ENCODE data around the gene PTGFR.

Gene PTGFR

DNA sequence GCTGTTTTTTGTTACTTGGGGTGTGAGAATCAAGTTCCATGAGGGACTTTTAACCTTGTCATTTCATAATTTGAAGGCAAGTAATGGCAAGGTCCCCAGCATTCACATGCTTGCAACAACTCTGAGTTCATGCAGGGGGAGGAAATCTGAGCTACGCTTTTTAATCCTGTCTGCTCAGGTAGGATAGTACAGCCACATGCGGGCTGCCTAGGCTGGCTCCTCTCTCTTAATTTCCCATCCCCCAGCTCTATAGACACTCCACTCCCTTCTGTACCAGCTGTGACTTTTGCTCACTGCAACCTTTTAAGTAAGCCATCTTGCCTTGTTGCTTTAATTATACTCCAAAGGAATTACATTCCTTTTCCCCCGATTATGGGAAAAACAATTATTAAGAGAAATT, 30.1 kb downstream of the PTGFR start:
- no peak for DNase-seq

DNA sequence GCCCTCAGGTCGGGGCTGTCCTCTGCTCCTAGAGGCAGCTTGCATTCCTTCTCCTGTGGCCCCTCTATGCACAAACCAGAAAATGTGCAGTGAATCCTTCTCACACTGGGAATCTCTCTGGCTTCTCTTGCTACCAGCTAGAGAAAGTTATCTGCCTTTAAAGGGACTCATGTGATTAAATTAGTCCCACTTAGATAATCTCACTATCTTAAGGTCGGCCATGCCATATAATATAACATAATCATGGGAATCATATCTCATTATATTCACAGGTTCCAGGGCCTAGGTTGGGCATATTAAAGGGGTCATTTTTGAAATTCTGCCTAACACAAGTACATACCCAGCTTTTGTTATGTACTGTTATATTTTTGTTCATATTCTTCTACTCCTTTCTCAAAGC, 31.4 kb downstream of the PTGFR start:
- DNase-seq: no peak

GRCh38 chr1:78526496-78526895, 35.7 kb downstream of the PTGFR start:
- no peak for DNase-seq

DNA sequence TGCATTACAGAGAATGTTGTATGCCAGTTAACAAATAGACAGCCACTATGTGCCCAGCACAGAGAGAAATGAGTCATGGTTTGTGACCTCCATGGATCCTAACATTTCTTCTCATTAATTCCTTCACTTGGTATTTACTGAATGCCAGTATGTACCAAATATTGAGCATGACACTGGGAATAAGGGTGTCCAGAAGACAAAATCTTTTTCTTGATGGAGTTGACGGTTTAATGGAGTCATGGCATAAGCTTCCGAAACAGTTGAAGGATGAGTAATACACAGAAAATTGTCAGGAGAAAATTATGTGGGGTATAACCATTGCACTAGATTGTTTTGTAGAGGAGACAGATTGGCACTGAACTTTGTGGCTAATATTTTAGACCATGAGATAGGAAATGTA, 36.9 kb downstream of the PTGFR start:
- no peak for DNase-seq

DNA sequence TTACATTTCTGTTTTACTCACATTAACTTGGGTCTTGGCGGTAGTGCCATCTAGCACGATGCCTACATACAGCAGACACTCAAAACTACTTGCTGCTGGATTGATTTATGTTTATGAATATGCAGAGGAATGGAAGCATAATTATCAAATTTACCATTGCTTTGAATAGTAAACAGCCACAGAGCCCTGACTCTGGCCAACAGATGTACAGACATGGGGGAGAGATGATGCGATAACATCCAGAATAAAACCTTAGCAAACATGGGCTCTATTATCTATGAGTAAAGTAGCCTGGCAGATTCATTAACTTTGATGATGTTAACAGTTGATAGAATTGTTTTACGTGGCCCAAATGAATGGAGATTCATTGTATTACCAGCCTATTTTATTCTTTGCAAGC, 42.8 kb downstream of the PTGFR start:
- DNase-seq: no peak

- no peak for DNase-seq
Observed at GRCh38 chr1:78535286-78535685, 44.5 kb downstream of the PTGFR start.

GRCh38 chr1:78536427-78536826, 45.7 kb downstream of the PTGFR start:
- DNase-seq: no peak

DNA sequence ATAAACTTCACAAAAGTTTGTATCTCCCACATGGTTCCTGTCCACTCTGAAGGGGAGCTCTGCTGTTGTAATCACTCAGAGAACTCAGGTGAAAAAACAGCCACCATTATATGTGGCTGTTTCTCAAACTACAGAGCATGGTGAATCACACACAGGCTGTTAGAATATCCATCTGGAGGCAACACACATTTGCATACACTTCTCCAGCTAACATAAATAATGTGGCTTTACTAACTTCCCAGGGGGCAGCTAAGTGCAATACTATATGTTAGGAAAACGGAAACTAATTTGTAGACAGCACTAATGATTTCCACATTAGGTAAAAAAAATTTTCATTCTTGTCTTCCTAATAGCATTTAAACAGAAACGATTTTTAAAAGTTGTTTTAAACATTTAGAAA, 49.3 kb downstream of the PTGFR start:
- no peak for DNase-seq

GRCh38 chr1:78541479-78541878, 50.7 kb downstream of the PTGFR start:
- DNase-seq: no peak

GRCh38 chr1:78543941-78544643, 53.3 kb downstream of the PTGFR start:
- DNase-seq: no peak

DNA sequence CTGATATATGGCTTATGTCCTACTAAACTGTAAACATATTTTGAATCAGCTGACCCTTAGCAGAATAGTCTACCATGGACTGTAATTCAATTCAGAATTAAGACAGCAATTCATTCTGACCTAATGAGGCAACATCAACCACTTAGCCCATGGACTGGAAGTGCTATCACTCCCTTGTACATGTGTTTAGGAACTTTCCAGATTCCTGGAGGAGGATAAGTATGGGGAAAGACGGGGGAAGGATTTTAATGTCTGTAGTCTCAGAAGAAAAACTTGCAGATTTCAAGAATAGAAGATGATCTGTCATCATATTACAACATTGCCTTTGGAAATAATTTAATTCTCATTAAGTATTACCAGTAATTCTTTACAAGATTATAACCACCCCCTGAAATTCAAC, 56.3 kb downstream of the PTGFR start:
- DNase-seq: no peak

GRCh38 chr1:78549331-78549730, 58.6 kb downstream of the PTGFR start:
- DNase-seq: no peak

GRCh38 chr1:78549891-78550290, 59.1 kb downstream of the PTGFR start:
- DNase-seq: no peak

DNA sequence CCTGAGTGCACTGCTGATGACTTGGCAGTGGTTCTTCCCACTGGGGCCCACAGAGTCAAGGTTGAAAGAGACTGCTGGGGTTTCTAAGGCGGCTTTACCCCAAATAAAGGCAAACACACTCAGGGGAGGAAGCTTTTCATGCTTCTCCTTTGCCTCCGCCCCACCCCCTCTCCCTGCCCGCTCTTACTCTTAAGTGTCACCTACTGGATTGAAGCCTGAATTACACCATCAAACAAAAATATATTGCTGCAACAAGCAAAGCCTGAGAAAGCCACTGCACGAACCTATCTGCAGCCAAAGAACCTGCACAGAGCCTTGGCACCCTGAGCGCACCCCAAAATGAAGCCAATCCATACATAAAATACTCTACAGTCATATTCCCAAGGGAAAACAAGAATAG, 63.1 kb downstream of the PTGFR start:
- DNase-seq: peak in 1 of 2 experiments; percentile 0

DNA sequence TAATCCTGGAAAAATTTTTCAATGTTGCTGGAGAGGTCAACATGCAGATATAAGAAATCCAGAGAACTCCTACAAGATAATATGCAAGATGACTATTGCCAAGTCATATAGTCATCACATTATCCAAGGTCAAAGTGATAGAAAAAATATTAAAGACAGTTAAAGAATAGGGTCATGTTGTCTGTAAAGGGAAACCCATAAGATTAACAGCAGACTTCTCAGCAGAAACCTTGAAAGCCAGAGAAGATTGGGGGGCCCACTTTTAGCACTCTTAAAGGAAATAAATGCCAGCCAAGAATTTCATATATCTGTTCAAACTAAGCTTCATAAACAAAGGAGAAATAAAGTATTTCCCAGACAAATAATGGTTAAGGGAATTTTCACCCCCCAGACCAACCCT, 64.1 kb downstream of the PTGFR start:
- DNase-seq: no peak

DNA sequence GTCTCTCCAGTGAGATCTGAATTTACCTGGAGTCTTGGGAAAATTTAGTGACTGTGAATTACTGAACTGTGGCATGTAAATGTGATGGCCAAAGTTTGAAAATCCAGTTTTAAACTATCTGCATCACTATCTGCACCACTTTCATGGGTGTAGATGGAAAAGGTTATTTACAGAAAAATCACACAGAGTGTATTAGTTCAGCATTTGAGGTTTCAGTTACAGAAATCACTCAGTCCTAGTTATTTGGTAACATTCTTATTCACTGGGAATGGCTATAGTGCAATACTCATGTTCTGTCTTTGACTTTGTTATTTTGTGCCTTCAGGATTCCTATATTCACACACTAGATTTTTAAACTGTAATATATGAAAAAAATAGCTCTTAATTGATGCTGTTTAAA, 68.9 kb downstream of the PTGFR start:
- DNase-seq: no peak

DNA sequence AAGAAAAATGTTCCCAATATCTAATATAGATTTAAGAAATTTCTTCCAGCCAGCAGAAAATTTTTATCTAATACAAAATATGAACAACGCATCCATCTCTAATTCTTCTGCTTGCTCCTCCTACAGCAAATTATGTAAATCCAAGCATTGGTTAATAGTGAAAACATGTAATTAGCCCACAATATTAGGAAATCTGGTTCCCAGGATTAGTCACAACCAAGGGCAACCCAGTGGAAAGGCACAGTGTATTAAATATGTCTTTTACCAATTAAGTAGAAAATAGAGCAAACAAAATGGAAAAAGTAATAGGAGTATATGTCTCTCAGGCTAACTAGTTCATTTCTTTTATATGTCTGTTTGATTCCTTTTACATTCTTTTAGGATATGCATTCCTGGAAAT, 70.0 kb downstream of the PTGFR start:
- DNase-seq: no peak

- no peak for DNase-seq
Observed at GRCh38 chr1:78561856-78562255, 71.1 kb downstream of the PTGFR start.

DNA sequence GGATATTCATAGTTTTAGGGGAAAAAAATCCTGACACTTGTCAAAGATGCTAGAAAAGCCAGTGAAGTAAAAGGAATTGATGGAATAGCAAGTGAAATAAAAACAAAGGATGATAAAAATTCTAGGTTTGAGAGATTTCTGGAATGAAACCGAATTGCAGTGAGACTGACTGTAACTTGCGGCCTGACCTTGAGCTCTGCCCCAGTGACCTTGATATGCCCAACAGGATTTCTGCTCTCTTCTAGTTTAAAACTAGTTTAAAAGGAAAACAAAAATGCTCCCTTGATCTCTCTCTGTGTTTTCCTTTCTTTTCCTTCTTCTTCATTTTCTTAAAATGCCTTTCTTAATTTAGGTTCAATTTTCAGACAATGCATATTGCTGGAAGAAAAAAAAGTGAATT, 74.6 kb downstream of the PTGFR start:
- DNase-seq: no peak

GRCh38 chr1:78570539-78570938, 79.8 kb downstream of the PTGFR start:
- DNase-seq: no peak

DNA sequence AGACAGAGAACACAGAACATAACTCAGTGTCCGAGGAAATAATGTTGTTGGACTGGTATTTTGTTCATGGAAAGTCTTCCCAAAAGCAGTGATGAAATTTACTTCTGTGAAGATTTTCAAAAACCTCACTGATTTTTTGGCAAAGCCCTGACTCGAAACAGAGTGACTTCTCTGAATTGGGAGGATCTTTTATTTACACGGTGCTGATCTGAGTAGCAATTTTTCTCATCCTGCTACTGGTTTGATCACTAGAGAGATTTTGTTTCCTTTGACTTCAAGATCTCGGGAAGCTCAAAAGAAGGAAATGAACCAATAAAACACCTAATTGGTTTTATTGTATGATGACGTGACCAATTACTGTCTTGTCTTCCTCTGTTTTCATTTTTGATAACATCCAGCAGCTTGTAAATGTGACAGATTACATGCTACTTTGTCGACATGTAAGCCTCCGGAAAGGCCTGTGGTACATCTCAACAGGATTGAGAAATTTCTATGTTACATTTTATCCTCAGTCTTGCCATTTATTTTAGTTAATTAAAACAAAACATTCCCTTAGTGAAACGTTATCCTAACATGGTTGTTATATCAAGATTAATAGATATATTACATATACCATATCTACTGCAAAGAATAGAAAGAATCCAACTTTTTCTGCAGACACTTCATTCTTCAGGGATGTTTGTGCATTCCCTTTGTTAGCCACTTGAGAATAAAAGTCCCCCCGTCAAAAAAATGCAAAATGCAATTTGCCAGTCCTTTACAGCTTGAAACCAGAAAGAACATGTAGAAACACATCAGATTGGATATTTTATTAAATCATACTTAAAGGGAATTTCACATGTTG, 86.7 kb downstream of the PTGFR start:
- no peak for DNase-seq

- DNase-seq: no peak
Observed at GRCh38 chr1:78586572-78586971, 95.8 kb downstream of the PTGFR start.

- no peak for DNase-seq
Observed at GRCh38 chr1:78587211-78587610, 96.4 kb downstream of the PTGFR start.

Measured in SHP77 (cell line).